Activated T-cell treated with anti-CD3 and anti-CD28 coated beads, Interleukin-2, amount 50 U/mL, for 24 hours (primary cell): ENCODE data around the gene SH3RF3.
A peak's percentile ranks its signal among the peaks of the same experiment; 100 is the strongest.

ENCODE experiments used
- DNase-seq: peaks from one replicate; pipeline ENCODE4 v3.0.0-alpha.2; 2020
- H3K27ac Mint-ChIP-seq: 2 replicates; pipeline ENCODE4 v1.8.0; 2020; ENCODE audit warnings: mild to moderate bottlenecking, mixed read lengths
- H3K27me3 Mint-ChIP-seq: 2 replicates; pipeline ENCODE4 v1.8.0; 2020; ENCODE audit warnings: mixed read lengths
- H3K36me3 Mint-ChIP-seq: 2 replicates; pipeline ENCODE4 v1.8.0; 2020; ENCODE audit warnings: low read depth, mixed read lengths
- H3K4me1 Mint-ChIP-seq: 2 replicates; pipeline ENCODE4 v1.8.0; 2020; ENCODE audit warnings: low read depth, mixed read lengths
- H3K4me3 Mint-ChIP-seq: 2 replicates; pipeline ENCODE4 v1.8.0; 2020; ENCODE audit warnings: mild to moderate bottlenecking, moderate library complexity, mixed read lengths
- H3K9me3 Mint-ChIP-seq: 2 replicates; pipeline ENCODE4 v1.8.0; 2020; ENCODE audit warnings: mixed read lengths

SH3RF3 gene

GRCh38 chr2:109356324-109357035 lies 227.5 kb downstream of the SH3RF3 start:
- Mint-ChIP-seq H3K27ac (no peak overlapping the region), H3K27me3 (no peaks in the 10 kb centered on the region)

GRCh38 chr2:109364217-109364616 lies 235.2 kb downstream of the SH3RF3 start:
- Mint-ChIP-seq H3K4me1 (no peaks in the 10 kb centered on the region), H3K9me3 (peaks cover 7% of the 10 kb centered on the region), H3K27ac (no peak overlapping the region), H3K36me3 (no peaks in the 10 kb centered on the region), H3K27me3 (no peaks in the 10 kb centered on the region), H3K4me3 (no peak overlapping the region)
- no peak for DNase-seq

More at GRCh38 chr2:109356324-109357035, 227.5 kb downstream of the SH3RF3 start:
- Mint-ChIP-seq H3K4me3 (no peak overlapping the region), H3K9me3 (peaks cover 23% of the 10 kb centered on the region), H3K4me1 (peaks cover 1% of the 10 kb centered on the region), H3K36me3 (no peaks in the 10 kb centered on the region)
- DNase-seq, result no peak

GRCh38 chr2:109365131-109365530 lies 236.1 kb downstream of the SH3RF3 start:
- no peak for DNase-seq
- peaks cover 3% of the 10 kb centered on the region for H3K9me3 Mint-ChIP-seq
- no peaks in the 10 kb centered on the region for H3K4me1 Mint-ChIP-seq
- no peak overlapping the region for H3K27ac Mint-ChIP-seq
- H3K36me3 Mint-ChIP-seq, result no peaks in the 10 kb centered on the region
- H3K4me3 Mint-ChIP-seq, result no peak overlapping the region
- no peaks in the 10 kb centered on the region for H3K27me3 Mint-ChIP-seq

- Mint-ChIP-seq H3K4me3 (no peak overlapping the region), H3K36me3 (no peaks in the 10 kb centered on the region), H3K9me3 (no peaks in the 10 kb centered on the region), H3K27ac (no peak overlapping the region), H3K4me1 (no peaks in the 10 kb centered on the region), H3K27me3 (no peaks in the 10 kb centered on the region)
- DNase-seq, result no peak
These were observed 238.7 kb downstream of the SH3RF3 start for GRCh38 chr2:109367683-109368082.

GRCh38 chr2:109368798-109369197 lies 239.8 kb downstream of the SH3RF3 start:
- no peak for DNase-seq
- no peak overlapping the region for H3K27ac Mint-ChIP-seq
- no peaks in the 10 kb centered on the region for H3K9me3 Mint-ChIP-seq

GRCh38 chr2:109369671-109370191 lies 240.7 kb downstream of the SH3RF3 start:
- Mint-ChIP-seq H3K4me1 (no peaks in the 10 kb centered on the region), H3K27me3 (no peaks in the 10 kb centered on the region), H3K4me3 (no peak overlapping the region), H3K36me3 (no peaks in the 10 kb centered on the region), H3K27ac (no peak overlapping the region), H3K9me3 (no peaks in the 10 kb centered on the region)
- no peak for DNase-seq

More at GRCh38 chr2:109368798-109369197, 239.8 kb downstream of the SH3RF3 start:
- Mint-ChIP-seq H3K4me1 (no peaks in the 10 kb centered on the region), H3K36me3 (no peaks in the 10 kb centered on the region), H3K27me3 (no peaks in the 10 kb centered on the region), H3K4me3 (no peak overlapping the region)

- H3K27ac Mint-ChIP-seq, result no peak overlapping the region
- no peak overlapping the region for H3K4me3 Mint-ChIP-seq
- H3K27me3 Mint-ChIP-seq, result no peaks in the 10 kb centered on the region
- no peaks in the 10 kb centered on the region for H3K4me1 Mint-ChIP-seq
- no peak for DNase-seq
- no peaks in the 10 kb centered on the region for H3K36me3 Mint-ChIP-seq
- no peaks in the 10 kb centered on the region for H3K9me3 Mint-ChIP-seq
These were observed 241.5 kb downstream of the SH3RF3 start for GRCh38 chr2:109370399-109371035.

- DNase-seq, result no peak
- H3K4me3 Mint-ChIP-seq, result no peak overlapping the region
- H3K27ac Mint-ChIP-seq, result no peak overlapping the region
- no peaks in the 10 kb centered on the region for H3K36me3 Mint-ChIP-seq
- H3K4me1 Mint-ChIP-seq, result no peaks in the 10 kb centered on the region
- no peaks in the 10 kb centered on the region for H3K27me3 Mint-ChIP-seq
- H3K9me3 Mint-ChIP-seq, result no peaks in the 10 kb centered on the region
These were observed 242.6 kb downstream of the SH3RF3 start for GRCh38 chr2:109371481-109372170.

GRCh38 chr2:109372171-109372568 lies 243.2 kb downstream of the SH3RF3 start:
- no peak overlapping the region for H3K4me3 Mint-ChIP-seq
- H3K27me3 Mint-ChIP-seq, result no peaks in the 10 kb centered on the region
- H3K4me1 Mint-ChIP-seq, result no peaks in the 10 kb centered on the region
- no peak overlapping the region for H3K27ac Mint-ChIP-seq
- H3K36me3 Mint-ChIP-seq, result no peaks in the 10 kb centered on the region
- DNase-seq, result no peak
- no peaks in the 10 kb centered on the region for H3K9me3 Mint-ChIP-seq

GRCh38 chr2:109372614-109373013 lies 243.6 kb downstream of the SH3RF3 start:
- Mint-ChIP-seq H3K4me3 (no peak overlapping the region), H3K36me3 (no peaks in the 10 kb centered on the region), H3K27me3 (no peaks in the 10 kb centered on the region), H3K27ac (no peak overlapping the region), H3K4me1 (no peaks in the 10 kb centered on the region), H3K9me3 (no peaks in the 10 kb centered on the region)
- no peak for DNase-seq

- Mint-ChIP-seq H3K4me1 (no peaks in the 10 kb centered on the region), H3K36me3 (no peaks in the 10 kb centered on the region), H3K27me3 (no peaks in the 10 kb centered on the region), H3K9me3 (no peaks in the 10 kb centered on the region), H3K27ac (no peak overlapping the region), H3K4me3 (no peak overlapping the region)
- peak; percentile 16 for DNase-seq
These were observed 245.0 kb downstream of the SH3RF3 start for GRCh38 chr2:109373791-109374547.

- Mint-ChIP-seq H3K36me3 (no peaks in the 10 kb centered on the region), H3K27ac (no peak overlapping the region), H3K9me3 (no peaks in the 10 kb centered on the region), H3K27me3 (no peaks in the 10 kb centered on the region), H3K4me3 (no peak overlapping the region), H3K4me1 (no peaks in the 10 kb centered on the region)
- DNase-seq, result peak; percentile 15
These were observed 245.6 kb downstream of the SH3RF3 start for GRCh38 chr2:109374548-109375130.

GRCh38 chr2:109375131-109375561 lies 246.1 kb downstream of the SH3RF3 start:
- no peaks in the 10 kb centered on the region for H3K27me3 Mint-ChIP-seq
- no peaks in the 10 kb centered on the region for H3K4me1 Mint-ChIP-seq
- H3K27ac Mint-ChIP-seq, result no peak overlapping the region
- H3K4me3 Mint-ChIP-seq, result no peak overlapping the region
- H3K36me3 Mint-ChIP-seq, result no peaks in the 10 kb centered on the region
- H3K9me3 Mint-ChIP-seq, result no peaks in the 10 kb centered on the region
- DNase-seq, result no peak

GRCh38 chr2:109375656-109376055 lies 246.7 kb downstream of the SH3RF3 start:
- peak; percentile 12 for DNase-seq
- Mint-ChIP-seq H3K4me3 (no peak overlapping the region), H3K27me3 (no peaks in the 10 kb centered on the region), H3K9me3 (no peaks in the 10 kb centered on the region), H3K36me3 (no peaks in the 10 kb centered on the region), H3K4me1 (no peaks in the 10 kb centered on the region), H3K27ac (no peak overlapping the region)
